Measurements from ENCODE around the gene HSP90AB1. TPM values are rescaled to one million over a fixed set of nuclear protein-coding genes. Genes with fewer than 3 reads are reported as not detected.

The HSP90AB1 gene
- total and polyA plus RNA-seq, 2 of the 8 experiments (the other 6 are each of a cell fraction or from before 2014, with no cell fraction given), result 1,564 to 2,297 TPM

- H3K27me3 ChIP-seq (replicated peaks in 1 of 4; ENCODE audit: control insufficient read depth in 3 of 4, extremely low read depth in 1 of 4, insufficient read depth in 3 of 4, low read length in 3 of 4), result peaks cover 0 to 3% (median 1%) of the 10 kb centered on the region in 4 experiments; a peak in 2 of 7 replicates
- 60% methylated on average over 3 of the region's 3 CpGs; no CpG with 5 or more reads in 1 of the 2 experiments for WGBS, 2 experiments (ENCODE audit: extremely low coverage in 1 of 2, insufficient coverage in 1 of 2, insufficient read length in 1 of 2, insufficient replicate concordance in 2 of 2, low coverage in 1 of 2, low lambda C conversion rate in 2 of 2, missing lambda C conversion rate in 1 of 2)
Measured at GRCh38 chr6:44271914-44272313, 25.0 kb downstream of the HSP90AB1 start.

More at GRCh38 chr6:44271914-44272313, 25.0 kb downstream of the HSP90AB1 start:
- no peak overlapping the region for H3K23ac ChIP-seq (ENCODE audit: insufficient read length)
- H2BK15ac ChIP-seq (ENCODE audit: low read length), result peak overlapping the region; percentile 72
- H4K91ac ChIP-seq (replicated peaks; ENCODE audit: insufficient read length, low read length), result no peak overlapping the region
- no peak overlapping the region for H3K27ac ChIP-seq (ENCODE audit: low read depth, low read length)
- POLR2A ChIA-PET (ENCODE audit: partially characterized antibody), result interaction anchor here (0.7 to 12.0 kb wide), 7 partner anchors 10 to 63 kb away, joined by 3 to 138 read pairs (median 8); partner anchors contain the start of genes HSP90AB1 and SLC35B2
- H3K18ac ChIP-seq (ENCODE audit: extremely low read depth, low read length), result no peak overlapping the region
- DNase-seq (ENCODE audit: low read depth in 1 of 2, low spot score in 2 of 2), result no peak
- H4K5ac ChIP-seq (ENCODE audit: insufficient read length, low read depth, low read length), result no peak overlapping the region
- no peak overlapping the region for H2AFZ ChIP-seq (ENCODE audit: low read length)
- peaks cover 12 to 33% (median 14%) of the 10 kb centered on the region in 4 experiments for H3K4me1 ChIP-seq (replicated peaks in 1 of 4; ENCODE audit: control insufficient read depth in 3 of 4, insufficient read depth in 4 of 4, low read length in 3 of 4)
- no peaks in the 10 kb centered on the region for H3K79me2 ChIP-seq (ENCODE audit: control insufficient read depth in 1 of 2, insufficient read depth in 2 of 2, low read length in 2 of 2)
- no peak for TF ChIP-seq SAP30 (IDR thresholded peaks at IDR 0.05; ENCODE audit: insufficient read depth, insufficient replicate concordance, low read length)
- no peak for TF ChIP-seq TCF12 (IDR thresholded peaks at IDR 0.05; ENCODE audit: low read depth, low read length)
- TF ChIP-seq TAF7 (optimal IDR thresholded peaks at IDR 0.05; ENCODE audit: borderline replicate concordance, low read depth, low read length), result no peak
- TF ChIP-seq JUND (IDR thresholded peaks at IDR 0.05; ENCODE audit: low read length), result no peak
- no peak for TF ChIP-seq CTBP2 (IDR thresholded peaks at IDR 0.05; ENCODE audit: borderline replicate concordance, insufficient read depth, insufficient read length, low read length)
- no peak for TF ChIP-seq YY1 (IDR thresholded peaks at IDR 0.05; ENCODE audit: low read depth, low read length)
- TF ChIP-seq EP300 (IDR thresholded peaks at IDR 0.05; ENCODE audit: borderline replicate concordance in 1 of 2, low read depth in 2 of 2, low read length in 2 of 2), result no peak
- no peak for TF ChIP-seq BACH1 (IDR thresholded peaks at IDR 0.05; ENCODE audit: low read length)
- no peak for TF ChIP-seq CBX5 (IDR thresholded peaks at IDR 0.05; ENCODE audit: low read depth, low read length)
- H3K79me1 ChIP-seq (ENCODE audit: low read depth, low read length), result no peaks in the 10 kb centered on the region; the same call in 1 of the 2 replicates
- FAIRE-seq, result no peak
- H4K8ac ChIP-seq (ENCODE audit: extremely low read depth, insufficient read depth, low read length), result no peak overlapping the region
- peak overlapping the region; percentile 39; the same call in 1 of the 2 replicates for H2BK12ac ChIP-seq (ENCODE audit: low read depth, low read length)
- H3K9me3 ChIP-seq (ENCODE audit: insufficient read depth in 2 of 2, low read depth in 1 of 2, low read length in 1 of 2), result no peaks in the 10 kb centered on the region
- peak overlapping the region; percentile 74 to 82 for H3K4me2 ChIP-seq (ENCODE audit: insufficient read depth in 1 of 2, low read depth in 2 of 2, low read length in 2 of 2)
- H2AK5ac ChIP-seq (ENCODE audit: low read depth, low read length), result no peak overlapping the region
- H3K14ac ChIP-seq (ENCODE audit: insufficient read length), result no peak overlapping the region
- peaks cover 0 to 9% (median 3%) of the 10 kb centered on the region in 4 experiments; a peak in 4 of 8 replicates for H3K36me3 ChIP-seq (ENCODE audit: control insufficient read depth in 2 of 4, insufficient read depth in 4 of 4, low read length in 3 of 4)
- H2BK20ac ChIP-seq (ENCODE audit: low read length), result peak overlapping the region; percentile 32; the same call in 1 of the 2 replicates
- peak overlapping the region in 1 of 4 experiments; percentile 60; a peak in 2 of 8 replicates for H3K4me3 ChIP-seq (ENCODE audit: extremely low read depth in 1 of 4, insufficient read depth in 2 of 4, low read depth in 3 of 4, low read length in 4 of 4)
- H3K4ac ChIP-seq (replicated peaks; ENCODE audit: insufficient read length, low read depth, low read length), result no peak overlapping the region
- H3K9ac ChIP-seq (replicated peaks in 1 of 4; ENCODE audit: extremely low read depth in 1 of 4, low read depth in 3 of 4, low read length in 3 of 4), result no peak overlapping the region; a peak in 1 of 7 replicates
- H4K20me1 ChIP-seq (replicated peaks in 1 of 2; ENCODE audit: control insufficient read depth in 1 of 2, insufficient read depth in 2 of 2, low read length in 2 of 2), result peaks cover 0 to 3% of the 10 kb centered on the region in 2 experiments
- peaks cover 6% of the 10 kb centered on the region; the same call in 1 of the 2 replicates for H3K23me2 ChIP-seq (ENCODE audit: low read depth, low read length)
- no peak overlapping the region for H2BK120ac ChIP-seq (replicated peaks; ENCODE audit: low read depth, low read length)
- H2BK5ac ChIP-seq (ENCODE audit: low read depth, low read length), result peak overlapping the region; percentile 4; the same call in 1 of the 2 replicates
- CTCF ChIA-PET (ENCODE audit: partially characterized antibody), result interaction anchor here (1.0 to 19.0 kb wide), 6 partner anchors 13 to 65 kb away, joined by 3 to 330 read pairs (median 4); partner anchors contain the start of gene AARS2
- no peak overlapping the region for H3K56ac ChIP-seq (replicated peaks; ENCODE audit: insufficient read length, low read depth, low read length)
